Colon (tissue), 2 donors: ENCODE measurements around the gene ZNF678.

Source experiments
- FAIRE-seq: peaks from 2 replicates; lab custom pipeline; 2012; peaks lifted over from hg19 to GRCh38; lab: Jason Lieb, UNC
- donor health status: control.
- donor health status: control.

The ZNF678 gene

DNA sequence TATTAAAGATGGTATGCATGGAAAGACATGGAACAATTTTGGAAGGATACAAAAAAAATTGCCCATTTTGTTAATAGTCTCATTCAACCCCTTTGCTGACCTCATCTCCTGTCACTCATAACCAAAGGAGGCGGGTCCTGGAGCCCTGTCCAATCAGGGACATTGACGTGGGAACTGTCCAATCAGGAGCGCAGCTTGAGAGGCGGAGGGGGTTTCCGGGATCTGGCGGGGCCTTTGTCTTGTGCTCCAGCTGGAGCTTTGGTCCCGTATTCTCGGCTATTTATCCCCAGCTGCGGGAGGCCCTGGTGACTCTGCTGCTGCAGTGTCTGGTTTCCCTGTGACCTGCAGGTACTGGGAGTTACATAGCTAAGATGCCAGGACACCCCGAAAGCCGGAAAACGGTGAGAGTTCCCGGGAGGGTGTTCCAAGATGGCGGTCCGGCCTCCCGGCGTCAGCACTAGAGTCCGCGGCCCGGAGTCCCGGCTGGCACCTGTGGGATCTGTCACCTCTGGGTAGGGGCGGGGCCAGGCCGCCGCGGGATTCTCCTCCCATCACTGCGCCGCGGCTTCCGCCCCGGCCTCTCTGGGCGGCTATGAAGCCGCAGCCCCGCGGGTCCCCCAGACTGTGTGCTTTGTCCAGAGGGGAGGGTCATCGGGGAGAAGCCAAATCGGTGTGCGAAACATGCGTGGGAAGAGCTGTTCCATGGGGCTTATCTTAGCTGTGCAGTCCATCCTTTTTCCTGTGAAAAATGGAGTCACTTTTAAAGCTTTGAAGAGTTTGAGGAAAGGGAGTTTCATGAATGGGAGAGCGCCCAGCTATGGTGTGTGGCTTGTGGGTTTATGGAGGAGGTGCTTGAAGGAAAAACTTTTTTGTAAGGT, at the start of gene ZNF678:
TSS of gene ZNF678 (plus strand) at position 233 of the 878 bp plus-strand sequence. CDS start 87,436 bp downstream, outside the sequence.
- peak; percentile 51 for FAIRE-seq

DNA sequence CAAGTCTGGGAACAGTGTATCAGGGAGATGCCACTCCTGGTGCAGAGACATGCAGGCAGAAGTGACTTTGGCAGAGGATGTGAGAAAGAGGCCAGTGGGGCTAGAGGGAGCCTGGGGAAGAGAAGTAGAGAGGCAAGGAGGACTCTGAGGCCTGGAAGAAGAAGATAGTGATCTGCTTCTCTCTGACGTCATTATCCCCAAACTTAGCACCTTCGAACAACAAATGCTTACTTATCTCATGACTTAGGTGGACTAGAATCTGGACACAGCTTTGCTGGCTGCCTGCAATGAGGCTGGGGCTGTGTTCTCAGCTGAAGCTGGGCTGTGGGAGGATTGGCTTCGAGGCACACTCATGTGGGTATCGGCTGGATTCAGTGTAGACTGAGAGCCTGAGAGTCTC, 44.5 kb upstream of the ZNF678 start:
- FAIRE-seq, result no peak

DNA sequence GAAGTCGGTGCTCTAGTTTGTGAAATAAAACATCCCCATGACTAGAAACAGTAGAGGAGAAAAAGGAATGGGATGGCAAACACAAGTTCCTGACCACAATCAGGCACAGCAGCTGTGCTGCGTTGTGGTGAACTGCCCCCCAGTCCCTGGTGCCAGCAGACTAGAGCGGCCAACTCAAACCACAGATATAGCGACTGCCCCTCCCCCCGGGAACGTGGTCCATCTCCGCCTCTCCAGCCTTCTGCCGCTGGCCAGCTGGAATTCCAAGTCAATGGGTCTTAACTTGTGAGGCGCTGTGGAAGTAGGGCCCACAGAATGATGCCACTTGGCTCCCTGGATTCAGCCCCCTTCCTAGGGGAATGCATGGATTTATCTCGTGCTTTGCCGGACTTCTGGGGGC, 41.6 kb upstream of the ZNF678 start:
- no peak for FAIRE-seq

DNA sequence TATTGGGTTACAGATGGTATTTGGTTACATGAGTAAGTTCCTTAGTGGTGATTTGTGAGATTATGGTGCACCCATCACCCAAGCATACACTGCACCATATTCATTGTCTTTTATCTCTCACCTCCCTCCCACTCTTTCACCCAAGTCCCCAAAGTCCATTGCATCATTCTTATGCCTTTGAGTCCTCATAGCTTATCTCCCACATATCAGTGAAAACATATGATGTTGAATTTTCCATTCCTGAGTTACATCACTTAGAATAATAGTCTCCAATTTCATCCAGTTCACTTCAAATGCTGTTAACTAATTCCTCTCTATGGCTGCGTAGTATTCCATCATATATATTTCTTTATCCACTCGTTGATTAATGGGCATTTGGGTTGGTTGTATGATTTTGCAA, 36.8 kb upstream of the ZNF678 start:
- FAIRE-seq, result no peak

DNA sequence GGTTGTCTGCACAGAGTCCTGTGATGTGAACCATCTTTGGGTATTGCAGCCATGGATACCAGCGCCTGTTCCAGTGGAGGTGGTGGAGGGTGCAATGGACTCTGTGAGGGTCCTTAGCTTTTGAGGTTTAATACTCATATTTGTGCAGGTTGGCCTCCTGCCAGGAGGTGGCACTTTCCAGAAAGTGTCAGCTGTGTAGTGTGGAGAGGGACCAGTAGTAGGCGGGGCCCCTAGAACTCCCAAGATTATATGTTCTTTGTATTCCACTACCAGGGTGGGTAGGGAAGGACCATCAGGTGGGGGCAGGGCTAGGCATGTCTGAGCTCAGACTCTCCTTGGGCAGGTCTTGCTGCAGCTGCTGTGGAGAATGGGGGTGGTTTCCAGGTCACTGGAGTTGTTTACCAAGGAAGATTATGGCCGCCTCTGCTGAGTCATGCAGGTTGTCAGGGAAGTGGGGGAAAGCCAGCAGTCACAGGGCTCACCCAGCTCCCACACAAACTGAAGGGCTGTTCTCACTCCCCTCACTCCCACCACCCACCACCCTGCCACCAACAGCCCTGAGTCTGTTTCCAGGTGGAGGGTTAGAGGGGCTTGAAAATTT, 31.2 kb upstream of the ZNF678 start:
- no peak for FAIRE-seq

DNA sequence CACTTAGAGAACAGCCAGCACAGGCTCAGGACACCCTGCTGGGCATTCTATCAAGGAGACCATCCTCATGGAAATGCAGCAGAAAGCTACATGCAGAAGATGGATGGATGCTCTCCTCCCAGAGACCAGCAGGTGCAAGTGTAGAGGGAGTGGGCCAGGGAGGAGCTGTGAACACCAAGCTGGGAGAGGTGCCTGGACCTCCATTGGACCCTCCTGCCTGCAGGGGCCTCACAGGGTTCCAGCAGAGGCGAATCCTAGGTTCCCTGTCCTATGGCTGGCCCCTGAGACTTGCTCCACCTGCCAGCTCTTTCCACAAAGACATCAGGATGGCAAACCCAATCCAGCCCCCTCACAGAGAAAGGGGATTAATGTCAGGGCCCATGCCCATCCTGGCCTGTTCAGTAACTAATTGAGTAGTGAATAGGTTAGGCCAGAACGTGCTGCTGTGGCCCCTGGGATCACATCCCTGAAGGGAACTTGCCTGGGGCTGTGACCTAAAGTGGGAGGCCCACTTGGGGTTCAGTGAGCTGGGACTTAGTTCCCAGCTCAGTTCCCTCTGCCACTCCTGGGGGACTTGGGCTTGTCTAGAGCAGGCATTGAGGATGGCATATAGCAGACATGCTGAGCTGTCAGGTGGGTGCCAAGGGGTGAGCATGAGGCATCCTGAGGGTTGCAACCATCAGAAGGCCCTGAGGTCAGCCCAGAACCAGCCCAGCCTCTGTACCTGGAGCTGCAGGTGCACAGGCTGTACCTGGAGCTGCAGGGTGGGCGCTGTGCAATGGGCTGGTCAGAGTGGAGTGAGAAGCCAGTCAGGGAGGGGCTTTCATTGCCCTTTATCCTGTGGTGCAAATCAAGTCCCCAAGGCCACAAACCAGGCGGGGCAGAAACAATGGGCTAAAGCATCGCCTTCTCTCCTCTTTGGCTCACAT, 22.9 kb upstream of the ZNF678 start:
- no peak for FAIRE-seq

DNA sequence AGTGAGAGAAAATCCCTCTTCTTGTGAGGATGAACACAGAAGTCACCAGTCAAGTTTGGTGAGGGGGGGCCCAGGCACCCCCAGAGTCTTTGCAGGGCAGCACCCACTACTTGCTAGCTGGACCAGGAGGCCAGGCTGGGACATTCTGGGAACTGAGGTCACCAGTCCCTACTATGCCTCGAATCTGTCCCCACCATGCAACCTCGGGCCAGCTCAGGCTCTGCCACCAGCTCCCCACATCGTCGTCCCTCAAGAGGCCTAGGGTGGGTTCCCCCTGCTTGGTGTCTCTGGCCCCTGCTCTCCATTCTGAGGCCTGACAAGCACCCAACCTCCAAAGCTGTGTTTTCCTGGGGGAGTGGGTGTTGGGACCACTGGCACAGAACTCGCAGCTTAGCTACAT, 22.2 kb upstream of the ZNF678 start:
- no peak for FAIRE-seq

DNA sequence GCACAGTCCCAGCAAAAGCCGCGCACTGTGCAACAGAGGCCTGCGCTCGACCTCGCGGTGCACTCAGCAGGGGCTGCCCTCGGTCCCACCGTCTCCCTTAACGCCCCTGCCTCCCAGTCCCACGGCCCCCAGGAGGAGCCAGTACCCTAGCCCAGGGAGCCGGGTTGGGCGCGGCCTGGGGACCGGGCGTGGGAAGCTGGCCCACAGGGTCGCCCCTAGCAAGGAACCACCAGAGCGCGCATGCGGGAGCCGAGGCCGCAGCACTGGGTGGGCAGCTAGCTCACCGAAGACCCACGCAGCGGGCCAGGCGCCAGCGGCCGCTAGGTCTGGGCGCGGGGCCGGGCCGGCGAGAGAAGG, 21.6 kb upstream of the ZNF678 start:
- no peak for FAIRE-seq

DNA sequence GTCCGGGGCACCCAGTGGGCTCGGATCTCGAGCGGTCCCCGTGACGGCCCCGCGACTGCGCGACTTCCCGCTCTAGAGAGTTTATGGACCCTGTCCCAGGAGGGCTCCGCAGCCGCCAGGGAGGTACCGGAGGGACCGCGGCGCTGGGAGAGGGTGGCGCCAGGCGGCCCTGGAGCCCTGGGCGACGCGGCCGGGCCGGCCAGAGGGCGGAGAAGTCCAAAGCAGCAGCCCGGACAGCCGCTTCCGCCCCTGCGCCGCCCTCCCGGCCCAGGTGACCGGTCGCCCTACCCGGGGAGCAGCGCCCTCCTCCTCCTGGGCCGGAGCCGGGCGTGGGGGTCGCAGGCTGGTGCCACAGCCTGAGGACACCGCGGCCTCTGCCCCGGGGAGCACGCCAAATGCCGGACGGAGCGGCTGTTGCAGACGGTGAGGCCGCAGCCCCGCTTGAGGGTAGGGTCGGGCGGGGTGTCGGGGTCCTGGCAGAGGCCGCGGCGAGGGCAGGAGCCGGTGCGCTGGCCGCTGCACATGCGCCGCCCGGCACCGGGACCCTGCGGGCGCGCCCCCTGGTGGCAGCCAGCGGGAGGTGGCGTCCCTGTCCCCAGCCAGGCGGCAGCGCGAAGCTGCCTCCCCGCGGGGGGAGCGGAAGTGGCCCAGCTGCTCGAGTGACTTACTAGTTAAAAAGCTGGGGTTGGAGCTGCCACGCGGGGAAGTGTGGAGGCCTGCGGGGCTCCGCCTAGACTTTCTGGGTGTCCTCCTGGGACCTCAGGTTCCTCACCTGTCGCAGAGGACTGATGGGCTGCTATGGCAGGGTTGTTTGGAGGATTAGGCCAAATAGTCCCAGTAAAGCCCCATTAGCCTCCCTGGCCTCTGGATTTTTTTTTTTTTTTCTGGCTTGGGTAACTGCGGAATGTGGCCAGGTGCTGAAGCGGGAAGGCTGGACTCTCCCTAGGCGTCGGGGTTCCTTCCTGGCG, 20.9 kb upstream of the ZNF678 start:
- no peak for FAIRE-seq

DNA sequence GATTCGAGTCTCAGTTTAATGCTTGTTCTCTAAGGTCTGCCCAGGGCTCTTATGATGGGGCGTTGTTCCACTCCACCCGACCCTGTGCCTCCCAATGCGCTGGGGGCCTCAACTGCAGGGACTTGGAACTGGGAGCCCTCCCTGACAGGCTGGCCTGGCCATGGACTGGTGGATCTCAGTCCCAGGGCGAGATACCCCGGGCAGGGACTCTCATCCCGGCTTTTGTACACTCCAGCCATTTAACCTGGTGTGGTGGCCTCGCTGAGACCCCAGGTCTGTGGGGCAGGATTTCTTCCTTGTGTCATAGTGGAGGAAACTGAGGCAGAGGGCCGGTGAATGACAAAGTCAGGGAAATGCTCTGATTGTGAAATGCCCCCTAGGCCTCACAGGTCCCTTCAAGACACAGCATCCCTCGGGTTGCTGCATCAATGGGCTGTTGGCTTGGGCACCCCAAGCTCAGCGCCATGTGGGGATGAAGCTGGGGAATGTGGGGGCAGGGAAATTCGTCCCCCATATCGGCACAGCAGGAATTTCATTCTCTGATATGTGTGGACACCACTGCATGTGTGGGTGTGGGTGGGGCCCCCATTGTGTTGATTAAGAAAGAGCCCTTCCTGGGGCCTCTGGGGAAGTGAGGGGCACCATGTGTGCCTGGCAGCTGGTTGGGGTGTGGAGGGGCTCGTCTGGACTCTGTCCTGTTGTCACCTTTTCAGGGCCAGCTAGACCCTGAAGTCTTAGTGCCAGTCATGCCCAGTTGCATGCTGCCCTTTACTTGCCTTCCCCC, 19.9 kb upstream of the ZNF678 start:
- FAIRE-seq, result no peak

DNA sequence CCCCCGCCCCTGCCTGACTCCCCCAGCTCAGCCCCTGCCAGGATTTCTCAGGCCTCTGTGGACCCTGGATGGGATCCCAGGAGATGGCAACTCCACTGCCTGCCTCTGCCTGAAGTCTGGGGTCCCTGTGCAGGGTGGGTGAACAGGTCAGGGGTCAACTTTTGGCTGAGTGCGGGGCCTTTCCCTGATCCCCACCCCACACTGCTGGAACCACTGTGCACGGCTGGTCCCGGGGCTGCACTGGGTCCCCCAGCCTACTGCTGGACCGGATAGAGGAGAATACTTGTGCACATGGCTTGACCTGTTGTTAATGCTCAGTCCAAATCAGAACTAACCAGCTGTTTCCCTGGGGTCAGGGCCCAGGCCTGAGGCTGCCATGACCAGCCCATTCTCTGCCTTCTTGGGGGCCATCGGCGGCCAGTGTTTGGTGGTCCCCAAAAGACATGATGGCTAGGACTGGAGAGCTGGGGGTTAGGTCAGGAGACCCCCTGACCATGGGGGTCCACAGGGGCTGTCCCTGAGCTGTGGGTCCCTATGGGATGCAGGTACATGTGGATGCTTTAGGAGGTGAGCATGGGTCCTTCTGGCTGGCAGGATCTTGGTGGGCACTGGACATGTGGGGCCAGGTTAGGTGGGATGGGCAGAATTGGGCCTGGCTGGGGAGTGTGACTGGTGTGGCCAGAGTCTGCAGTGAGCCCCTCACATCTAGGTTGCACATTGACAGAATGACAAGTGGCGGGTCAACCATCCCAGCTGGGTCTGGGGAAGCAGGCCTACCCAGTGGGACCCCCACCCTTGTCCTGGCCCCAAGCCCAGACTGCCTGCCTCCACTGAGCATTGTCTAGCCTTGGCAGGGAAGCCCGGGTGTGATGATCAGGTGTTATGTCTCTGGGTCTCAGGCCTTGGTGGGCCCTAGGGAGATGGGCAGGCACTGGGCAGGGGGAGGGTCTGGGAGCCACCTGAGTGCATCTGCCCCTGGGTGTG, 19.0 kb upstream of the ZNF678 start:
- FAIRE-seq, result no peak

DNA sequence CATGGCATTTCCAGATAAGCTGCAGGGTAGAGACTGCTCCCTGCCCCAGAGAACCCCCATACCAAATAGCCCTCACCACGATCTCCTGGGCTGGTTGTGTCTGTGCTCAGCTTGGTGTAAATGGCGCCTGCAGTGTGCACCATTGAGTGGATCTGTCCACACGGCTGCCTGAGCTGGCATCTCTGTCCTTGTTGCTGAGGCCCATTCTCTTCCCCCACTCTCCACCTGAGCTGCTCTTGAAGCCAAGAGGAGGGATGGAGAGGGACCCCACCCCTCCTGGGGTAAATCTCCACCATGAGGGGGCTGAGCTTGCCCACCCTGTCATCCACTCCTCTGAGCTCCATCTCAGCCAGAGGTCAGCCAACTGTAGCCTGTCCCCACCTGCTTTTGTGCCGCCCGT, 18.0 kb upstream of the ZNF678 start:
- no peak for FAIRE-seq

DNA sequence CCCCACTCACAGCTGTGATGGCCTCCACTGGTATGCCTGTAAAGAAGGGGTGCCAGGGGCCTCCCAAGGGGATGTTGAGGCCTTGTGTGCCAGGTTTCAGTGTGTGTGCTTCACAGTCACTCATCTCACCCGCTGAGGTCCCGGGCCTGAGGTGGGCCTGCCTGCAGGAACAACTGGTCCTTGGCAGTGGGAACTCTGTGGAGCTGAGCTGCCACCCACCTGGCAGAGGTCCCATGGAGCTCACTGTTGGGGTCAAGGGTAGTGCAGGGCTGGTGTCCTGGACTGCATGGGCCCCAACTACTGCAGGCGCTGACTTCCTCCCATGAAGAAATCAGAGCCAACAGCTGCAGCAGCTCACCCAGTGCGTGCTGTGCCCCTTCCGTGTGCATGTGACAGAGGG, 17.3 kb upstream of the ZNF678 start:
- FAIRE-seq, result no peak

DNA sequence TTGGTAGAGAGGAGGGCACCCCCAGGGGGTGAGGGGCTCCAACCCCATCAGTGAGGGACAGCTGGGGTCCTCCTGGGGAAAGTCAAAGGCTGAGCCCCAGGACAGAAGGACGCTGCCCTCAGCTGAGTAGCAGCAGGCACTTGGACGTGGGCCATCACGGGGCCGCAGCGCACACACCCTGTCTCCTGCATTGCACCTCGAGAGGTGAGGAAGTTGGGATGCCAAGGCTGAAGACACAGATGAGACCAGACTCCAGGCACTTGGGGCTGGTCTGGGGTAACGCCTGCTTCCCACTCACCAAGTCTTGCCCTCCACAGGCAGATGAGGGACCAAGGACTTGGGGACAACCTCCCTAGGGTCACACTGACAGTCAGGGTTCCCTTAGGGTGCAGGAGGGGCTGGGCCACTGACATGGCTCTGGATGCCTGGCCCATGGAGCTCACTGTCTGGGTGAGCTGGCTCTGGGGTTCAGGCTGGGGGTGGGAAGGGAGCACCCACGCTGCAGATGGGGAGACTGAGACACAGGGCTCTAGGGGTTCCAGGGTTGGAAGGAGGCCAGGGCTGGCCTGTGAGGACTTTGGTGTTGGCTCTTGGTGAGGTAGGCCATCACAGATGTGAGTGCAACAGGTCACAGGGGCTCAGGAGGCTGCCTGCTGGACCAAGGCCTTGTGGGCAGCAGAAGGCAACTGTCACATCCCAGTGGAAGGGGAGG, 16.6 kb upstream of the ZNF678 start:
- FAIRE-seq, result no peak

DNA sequence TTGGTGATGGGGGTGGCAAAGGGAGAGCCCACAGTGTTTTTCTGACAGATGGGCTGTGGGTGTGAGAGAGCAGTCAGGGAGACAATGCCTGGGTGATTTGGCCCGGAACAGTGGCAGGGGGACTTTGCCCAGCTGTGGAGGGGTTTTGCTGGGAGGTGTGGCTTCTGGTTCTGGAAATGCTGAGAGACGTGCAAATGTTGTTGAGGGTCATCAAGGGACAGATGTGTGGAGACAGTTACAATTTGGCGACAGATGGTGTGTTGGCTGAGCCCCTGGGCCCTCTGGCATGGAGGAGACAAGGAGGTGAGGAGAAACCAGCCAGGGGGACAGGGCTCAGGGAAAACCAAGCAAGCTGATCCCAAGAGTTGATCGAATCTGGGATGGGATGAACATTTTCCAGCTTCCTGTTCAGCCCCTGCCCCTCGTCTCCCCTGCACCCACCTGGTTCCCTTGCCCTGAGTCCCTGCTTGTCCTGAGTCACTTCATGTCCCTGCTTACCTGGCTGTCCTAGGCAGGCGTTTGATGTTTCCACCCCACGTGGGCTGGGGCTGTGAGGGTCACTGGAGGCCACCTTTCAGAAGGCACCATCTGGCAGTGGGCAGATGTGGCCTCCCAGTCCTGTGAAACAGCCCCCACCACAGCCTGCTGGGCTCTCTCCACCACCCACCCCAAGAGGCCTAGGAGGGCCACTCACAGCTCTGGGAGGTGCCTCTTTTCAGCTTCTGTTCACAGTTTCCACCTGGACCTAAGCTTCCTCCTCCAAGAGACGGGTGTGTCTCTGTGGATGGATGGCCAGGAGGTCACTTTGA, 15.8 kb upstream of the ZNF678 start:
- FAIRE-seq, result no peak

DNA sequence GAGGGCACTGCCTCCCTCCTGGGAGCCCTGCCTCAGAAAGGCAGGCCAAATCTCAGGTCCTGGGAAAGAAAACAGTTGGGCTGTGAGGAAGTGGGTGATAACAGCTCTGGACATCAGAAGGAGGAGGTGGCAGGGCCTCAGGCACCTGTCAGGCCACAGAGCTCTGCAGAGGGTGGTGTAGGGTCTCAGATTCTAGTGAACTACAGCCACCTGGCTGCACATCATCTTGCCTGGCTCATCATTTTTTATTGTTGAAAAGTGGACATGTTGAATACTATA, 15.3 kb upstream of the ZNF678 start:
- no peak for FAIRE-seq

DNA sequence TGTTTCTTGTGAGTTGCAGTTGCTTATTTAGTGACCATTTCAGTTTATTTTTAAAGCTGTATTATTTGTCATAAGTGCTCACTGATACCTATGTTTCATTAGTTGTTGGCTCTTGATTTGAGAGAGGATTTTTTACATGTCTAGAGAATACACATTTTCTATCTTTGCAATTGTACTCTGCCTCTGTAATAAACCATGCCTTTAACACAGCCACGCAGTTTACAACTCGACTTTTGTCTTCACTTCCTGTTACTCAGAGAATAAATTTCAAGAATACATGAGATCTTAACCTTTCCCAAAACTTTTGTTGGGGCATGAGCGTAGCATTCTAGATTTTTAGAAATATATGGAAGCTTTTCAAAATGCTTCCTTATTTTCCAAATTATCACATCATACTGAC, 14.9 kb upstream of the ZNF678 start:
- FAIRE-seq, result no peak

DNA sequence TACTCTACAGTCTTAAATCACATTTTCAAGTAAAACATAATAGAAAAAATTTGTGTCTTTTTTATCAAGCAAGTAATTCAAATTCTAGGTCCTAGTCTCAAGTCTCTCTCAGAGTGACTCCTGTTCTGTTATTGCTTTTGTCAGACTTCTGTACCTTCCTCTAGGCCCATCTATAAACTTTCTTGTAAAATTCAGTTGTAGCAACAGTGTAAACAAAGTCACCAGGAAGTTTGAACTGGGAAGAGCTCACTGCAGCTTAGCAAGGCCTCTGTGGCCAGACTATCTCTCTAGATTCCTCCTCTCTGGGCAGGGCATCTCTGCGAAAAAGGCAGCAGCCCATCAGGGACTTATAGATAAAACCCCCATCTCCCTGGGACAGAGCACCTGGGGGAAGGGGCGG, 13.5 kb upstream of the ZNF678 start:
- FAIRE-seq, result no peak
